ENCODE results near the gene DYSF.

The DYSF gene

DNA sequence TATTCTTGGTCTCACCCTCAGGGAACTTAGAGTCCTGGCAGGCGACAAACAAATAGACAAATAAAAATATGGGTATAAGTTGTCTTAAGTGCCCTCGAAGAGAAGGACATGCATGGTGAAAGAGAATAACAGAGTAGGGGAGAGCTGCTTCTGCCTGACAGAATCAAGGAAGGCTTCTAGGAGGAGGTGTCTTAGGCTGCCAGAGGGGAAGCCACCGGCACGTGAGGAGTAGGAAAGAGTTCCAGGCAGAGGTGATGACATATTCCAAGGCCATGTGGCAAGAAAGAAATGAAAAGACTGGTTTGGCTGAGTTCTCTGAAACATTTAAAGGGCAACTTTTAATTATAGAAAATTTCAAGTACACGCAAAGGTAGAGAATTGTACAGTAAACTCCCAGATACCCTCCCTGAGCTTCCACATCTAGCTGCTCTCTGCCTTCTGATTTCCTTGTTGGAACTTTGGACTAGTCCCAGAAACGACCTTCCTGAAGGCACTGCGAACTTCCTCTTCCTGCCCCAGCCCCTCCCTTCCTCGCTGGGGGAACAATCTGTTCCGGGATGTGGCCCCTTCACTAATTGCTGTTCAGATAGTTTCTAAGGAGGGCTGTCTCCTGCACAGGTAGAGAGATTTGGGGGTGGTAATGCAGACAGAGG lies 91.7 kb downstream of the DYSF start:
- TF ChIP-seq, protein P1, sequence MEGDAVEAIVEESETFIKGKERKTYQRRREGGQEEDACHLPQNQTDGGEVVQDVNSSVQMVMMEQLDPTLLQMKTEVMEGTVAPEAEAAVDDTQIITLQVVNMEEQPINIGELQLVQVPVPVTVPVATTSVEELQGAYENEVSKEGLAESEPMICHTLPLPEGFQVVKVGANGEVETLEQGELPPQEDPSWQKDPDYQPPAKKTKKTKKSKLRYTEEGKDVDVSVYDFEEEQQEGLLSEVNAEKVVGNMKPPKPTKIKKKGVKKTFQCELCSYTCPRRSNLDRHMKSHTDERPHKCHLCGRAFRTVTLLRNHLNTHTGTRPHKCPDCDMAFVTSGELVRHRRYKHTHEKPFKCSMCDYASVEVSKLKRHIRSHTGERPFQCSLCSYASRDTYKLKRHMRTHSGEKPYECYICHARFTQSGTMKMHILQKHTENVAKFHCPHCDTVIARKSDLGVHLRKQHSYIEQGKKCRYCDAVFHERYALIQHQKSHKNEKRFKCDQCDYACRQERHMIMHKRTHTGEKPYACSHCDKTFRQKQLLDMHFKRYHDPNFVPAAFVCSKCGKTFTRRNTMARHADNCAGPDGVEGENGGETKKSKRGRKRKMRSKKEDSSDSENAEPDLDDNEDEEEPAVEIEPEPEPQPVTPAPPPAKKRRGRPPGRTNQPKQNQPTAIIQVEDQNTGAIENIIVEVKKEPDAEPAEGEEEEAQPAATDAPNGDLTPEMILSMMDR (IDR thresholded peaks at IDR 0.05; ENCODE audit: low read length, missing control alignments), result no peak
- no peak overlapping the region for H3K4me3 ChIP-seq (replicated peaks; ENCODE audit: low read depth, low read length)
- peak; percentile 21 for DNase-seq (ENCODE audit: low read depth)

DNA sequence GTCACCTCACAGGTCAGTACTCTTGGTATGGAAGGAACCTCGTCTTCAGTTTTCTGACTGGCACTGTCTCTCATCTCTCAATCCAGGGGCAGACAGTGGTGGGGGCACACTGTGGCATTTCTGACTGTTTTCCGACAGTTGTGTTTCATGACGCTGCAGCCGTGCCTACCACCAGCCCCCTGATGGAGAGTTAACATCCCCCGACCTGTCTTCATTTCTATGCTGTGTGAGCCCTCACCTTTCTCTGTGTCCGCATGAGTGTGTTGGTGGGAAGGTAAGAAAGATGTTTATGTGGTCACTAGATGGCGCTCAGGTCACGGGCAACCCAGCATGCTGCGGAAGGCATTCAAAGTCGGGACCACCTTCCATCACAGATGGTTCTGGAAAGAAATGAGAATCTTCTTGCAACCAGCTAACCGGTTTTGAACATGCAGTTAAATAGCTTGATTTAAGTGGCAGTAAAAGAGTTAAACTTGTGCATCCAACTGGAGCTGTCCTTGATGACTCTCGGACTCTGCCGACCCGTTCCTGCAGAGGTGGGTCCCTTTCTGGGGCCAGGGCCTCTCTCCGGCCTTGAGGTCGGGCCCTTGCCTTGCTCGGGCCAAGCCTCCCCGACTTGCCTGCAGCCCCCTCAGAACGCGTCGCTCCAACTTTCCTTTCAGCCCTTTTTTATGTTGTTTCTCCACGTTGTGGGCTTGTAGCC lies 92.4 kb downstream of the DYSF start:
- H3K4me3 ChIP-seq (replicated peaks; ENCODE audit: low read depth, low read length), result no peak overlapping the region
- TF ChIP-seq, protein P1 (IDR thresholded peaks at IDR 0.05; ENCODE audit: low read length, missing control alignments), result peak; percentile 75
- peak; percentile 82 for DNase-seq (ENCODE audit: low read depth)

DNA sequence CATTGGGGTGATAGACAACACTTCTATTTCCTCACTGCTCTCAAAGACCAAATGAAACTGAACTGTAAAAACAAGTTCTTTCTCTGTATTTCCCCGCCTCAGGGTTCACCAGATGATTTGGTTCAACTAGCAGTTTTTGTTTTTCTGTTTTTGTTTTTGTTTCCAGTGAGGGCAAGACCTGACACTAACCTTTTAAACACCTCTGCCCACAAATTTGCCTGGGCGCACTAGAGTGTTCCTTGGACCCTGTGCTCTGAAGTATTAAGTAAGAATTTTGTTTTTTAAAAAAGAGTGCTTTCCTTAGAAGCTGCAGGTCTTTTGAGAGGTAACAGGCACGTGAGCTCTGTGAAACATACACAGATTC lies 92.9 kb downstream of the DYSF start:
- DNase-seq (ENCODE audit: low read depth), result no peak
- H3K4me3 ChIP-seq (replicated peaks; ENCODE audit: low read depth, low read length), result no peak overlapping the region
- TF ChIP-seq, protein P1 (IDR thresholded peaks at IDR 0.05; ENCODE audit: low read length, missing control alignments), result no peak

DNA sequence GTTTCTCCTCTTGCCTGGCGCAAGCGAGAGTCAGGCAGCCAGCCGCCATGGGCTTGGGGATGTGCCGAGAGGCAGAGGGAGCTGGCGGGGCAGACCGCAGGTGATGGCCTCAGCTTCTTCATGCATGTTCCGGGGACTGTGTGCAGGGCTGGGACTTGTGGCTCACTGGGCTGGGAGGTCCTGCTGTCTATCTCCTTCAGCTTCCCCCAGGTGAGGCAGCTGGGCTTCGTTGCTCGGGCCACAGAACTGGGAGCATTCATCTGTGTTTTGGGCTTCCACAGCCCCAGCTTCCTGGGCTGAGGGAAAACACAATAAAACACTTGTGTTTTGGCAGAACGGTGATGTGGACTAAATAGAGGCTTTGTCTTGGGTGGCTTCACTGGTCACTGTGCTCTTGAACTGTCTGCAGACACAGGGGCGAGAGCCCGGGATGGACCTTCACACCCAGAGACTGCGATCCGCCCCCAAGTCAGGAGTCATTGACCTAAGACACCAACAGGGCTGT lies 93.5 kb downstream of the DYSF start:
- H3K4me3 ChIP-seq (replicated peaks; ENCODE audit: low read depth, low read length), result no peak overlapping the region
- TF ChIP-seq, protein P1 (IDR thresholded peaks at IDR 0.05; ENCODE audit: low read length, missing control alignments), result no peak

DNA sequence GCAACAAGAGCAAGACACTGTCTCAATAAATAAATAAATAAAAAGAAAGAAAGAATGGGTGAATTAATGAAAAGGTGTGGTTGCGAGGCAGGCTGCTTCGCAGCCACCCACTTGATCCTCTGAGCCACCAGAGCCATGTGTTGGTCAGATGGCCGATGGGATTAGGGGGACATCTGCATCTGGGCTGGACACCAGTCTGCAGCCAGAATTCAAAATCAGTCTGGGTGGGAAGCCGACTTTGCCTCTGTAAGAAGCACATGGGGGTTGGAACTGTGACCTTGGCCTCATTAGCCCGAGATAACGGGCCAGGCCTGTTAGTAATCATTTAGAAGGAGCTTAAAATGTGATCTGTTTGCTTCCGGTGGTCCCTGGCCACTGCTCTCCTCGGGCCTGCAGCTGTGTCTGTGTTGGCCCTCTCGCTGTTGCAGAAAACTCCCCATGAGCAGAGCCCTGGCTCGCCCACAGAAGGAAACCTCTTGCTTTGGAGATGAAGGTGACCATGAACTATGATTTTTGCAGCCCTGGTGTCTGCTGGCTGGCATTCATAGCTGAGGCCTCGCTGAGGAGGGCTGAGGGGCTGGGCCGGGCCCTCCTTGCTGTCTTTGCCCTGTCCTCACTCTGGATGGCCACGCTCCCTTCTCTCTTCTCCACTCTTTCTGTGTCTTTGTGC lies 94.4 kb downstream of the DYSF start:
- TF ChIP-seq, protein P1 (IDR thresholded peaks at IDR 0.05; ENCODE audit: low read length, missing control alignments), result no peak
- DNase-seq (ENCODE audit: low read depth), result no peak
- no peak overlapping the region for H3K4me3 ChIP-seq (replicated peaks; ENCODE audit: low read depth, low read length)

More for the DNA sequence above, 93.5 kb downstream of the DYSF start:
- no peak for DNase-seq (ENCODE audit: low read depth)

DNA sequence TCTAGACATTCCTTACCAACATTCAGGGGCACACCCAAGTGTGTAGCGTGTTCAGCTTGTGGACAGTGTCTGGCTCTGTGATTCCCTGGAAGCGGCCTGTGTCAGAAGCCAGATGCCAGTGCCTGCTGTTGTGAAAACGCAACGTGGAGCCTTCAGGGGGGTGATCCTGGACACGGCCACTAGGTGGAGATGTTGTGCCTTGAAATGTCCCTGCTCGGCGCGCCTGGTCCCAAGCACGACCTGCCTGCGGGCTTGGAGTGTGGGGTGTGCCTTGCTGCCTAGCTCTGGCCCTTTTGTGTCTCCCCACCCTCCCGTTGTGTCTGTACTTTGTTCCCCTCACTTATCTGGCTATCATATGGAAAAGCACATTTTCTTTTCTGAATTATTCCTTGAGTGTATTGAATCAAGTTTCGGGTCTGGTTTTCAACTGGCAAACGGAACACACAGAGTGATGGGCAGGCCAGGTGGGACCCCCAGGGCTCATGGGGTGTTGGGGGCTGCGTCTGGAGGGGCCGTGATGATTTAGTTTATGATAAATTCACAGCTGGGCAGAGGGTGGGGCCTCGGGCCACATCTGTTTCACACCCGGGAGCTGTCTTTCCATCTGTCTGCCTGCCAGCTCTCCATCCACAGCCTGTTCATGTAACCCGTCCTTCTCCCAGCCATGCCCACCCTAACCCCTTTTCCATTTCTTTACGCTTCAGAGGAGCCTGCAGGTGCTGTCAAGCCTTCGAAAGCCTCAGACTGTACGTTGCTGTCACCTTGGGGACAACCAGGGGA lies 95.5 kb downstream of the DYSF start:
- no peak overlapping the region for H3K4me3 ChIP-seq (replicated peaks; ENCODE audit: low read depth, low read length)
- TF ChIP-seq, protein P1 (IDR thresholded peaks at IDR 0.05; ENCODE audit: low read length, missing control alignments), result peak; percentile 75
- peak; percentile 73 for DNase-seq (ENCODE audit: low read depth)
